ENCODE data around the gene HSD17B2.

DNA sequence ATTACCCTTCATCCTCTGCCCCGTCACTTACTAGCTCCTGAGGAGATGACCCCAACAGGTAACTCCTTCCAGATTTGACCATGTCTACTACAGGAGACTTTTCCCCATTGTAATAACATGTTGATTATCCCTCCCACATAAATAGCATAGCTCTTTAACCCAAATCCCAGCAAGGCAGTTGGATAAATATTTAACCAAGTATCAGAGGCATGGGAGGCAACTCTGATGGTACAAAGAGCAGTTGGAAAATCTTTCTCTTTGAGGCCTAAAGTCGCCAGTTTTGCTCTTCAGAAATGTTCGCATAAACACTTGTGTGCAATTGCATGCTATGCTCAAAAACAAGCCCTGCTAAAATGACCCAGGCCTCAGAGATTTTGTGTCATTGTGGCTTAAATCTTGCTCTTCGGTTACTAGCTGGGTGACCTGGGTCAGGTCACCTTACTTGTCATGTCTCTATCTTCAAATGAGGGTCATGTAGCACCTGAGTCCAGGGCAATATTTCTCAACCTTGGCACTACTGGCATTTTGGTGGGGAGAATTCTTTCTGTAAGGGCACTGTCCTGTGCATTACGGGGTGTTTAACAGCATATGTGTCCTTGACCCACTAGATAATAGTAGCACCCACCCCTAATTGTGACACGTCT, 48.8 kb downstream of the HSD17B2 start:
- TF ChIP-seq, protein P1, sequence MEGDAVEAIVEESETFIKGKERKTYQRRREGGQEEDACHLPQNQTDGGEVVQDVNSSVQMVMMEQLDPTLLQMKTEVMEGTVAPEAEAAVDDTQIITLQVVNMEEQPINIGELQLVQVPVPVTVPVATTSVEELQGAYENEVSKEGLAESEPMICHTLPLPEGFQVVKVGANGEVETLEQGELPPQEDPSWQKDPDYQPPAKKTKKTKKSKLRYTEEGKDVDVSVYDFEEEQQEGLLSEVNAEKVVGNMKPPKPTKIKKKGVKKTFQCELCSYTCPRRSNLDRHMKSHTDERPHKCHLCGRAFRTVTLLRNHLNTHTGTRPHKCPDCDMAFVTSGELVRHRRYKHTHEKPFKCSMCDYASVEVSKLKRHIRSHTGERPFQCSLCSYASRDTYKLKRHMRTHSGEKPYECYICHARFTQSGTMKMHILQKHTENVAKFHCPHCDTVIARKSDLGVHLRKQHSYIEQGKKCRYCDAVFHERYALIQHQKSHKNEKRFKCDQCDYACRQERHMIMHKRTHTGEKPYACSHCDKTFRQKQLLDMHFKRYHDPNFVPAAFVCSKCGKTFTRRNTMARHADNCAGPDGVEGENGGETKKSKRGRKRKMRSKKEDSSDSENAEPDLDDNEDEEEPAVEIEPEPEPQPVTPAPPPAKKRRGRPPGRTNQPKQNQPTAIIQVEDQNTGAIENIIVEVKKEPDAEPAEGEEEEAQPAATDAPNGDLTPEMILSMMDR (IDR thresholded peaks at IDR 0.05; ENCODE audit: low read length): no peak
- no peak for TF ChIP-seq EZH2 (optimal IDR thresholded peaks at IDR 0.05; ENCODE audit: low read depth, low read length)
- TF ChIP-seq EZH2phosphoT487 (IDR thresholded peaks at IDR 0.05; ENCODE audit: low read length): no peak

Data from MM.1S (cell line).